ENCODE data around the gene GOLGA8A.
"Not testable (repeated sequence)": the region's sequence is repeated elsewhere in the genome, so short reads cannot be mapped to it uniquely, and the experiment has no call there.

The GOLGA8A gene

GRCh38 chr15:34403899-34404298, 33.7 kb downstream of the GOLGA8A start:
- not testable (repeated sequence) for DNase-seq

DNA sequence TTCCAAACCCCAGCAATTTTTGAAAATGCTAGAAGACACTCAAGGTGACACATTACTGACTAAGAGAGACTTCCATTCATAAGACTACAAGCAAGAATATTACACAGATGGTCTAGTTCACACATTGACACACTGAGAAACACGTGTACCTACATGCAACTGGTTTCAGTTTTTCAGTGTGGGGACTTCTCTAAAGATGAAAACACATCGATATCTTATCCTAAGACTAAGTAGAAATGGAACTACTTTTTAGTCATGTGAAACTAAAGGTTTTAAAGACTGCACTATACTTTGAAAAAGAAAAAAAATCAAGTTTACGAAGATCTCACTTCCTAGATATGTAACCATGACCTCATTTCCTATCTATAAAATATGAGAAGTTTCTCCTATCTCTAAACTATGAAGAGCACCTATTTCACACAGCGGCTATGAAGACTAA, 34.4 kb downstream of the GOLGA8A start:
- DNase-seq = not testable (repeated sequence)

DNA sequence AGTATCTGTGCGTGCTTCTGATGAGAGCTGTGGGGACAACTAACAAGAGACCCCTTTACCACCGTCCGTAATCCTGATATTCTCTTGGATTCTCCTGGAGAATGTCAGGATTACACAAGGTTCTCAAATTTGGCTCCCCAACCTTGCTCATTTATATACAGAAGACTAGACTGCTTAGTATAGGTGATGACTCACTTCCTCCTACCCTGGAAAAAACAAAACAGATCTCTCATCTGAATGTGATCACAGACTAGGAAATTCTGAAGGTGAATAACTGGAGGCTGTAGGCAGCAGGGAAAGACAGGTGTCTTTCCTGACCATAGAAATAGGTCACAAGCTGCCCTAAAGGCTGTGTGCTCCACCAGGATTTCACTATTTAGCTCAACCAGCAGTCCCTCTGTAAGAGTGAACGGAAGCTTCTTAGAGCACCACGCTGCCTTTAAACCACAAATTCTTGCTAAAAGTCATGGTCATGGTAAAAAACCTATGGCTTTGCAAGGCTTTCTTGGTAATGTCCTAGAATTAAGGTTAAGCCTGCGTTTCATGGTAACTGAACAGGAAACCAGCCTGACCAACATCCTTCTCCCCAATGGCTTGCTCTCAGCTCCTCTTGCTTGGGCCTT, 39.9 kb downstream of the GOLGA8A start:
- DNase-seq = not testable (repeated sequence)

- DNase-seq = not testable (repeated sequence)
Observed at GRCh38 chr15:34392981-34393380, 44.6 kb downstream of the GOLGA8A start.

GRCh38 chr15:34389594-34390086, 48.0 kb downstream of the GOLGA8A start:
- not testable (repeated sequence) for DNase-seq
